ENCODE results near the gene BLZF1. TPM values are rescaled to one million over a fixed set of nuclear protein-coding genes. Genes with fewer than 3 reads are reported as not detected.
"Not testable (repeated sequence)": the region's sequence is repeated elsewhere in the genome, so short reads cannot be mapped to it uniquely, and the experiment has no call there.

Gene BLZF1
- total RNA-seq, 2 donors from 2014 or later = 20.5 to 24.4 TPM

GRCh38 chr1:169326261-169326955 lies 41.6 kb upstream of the BLZF1 start:
- Histone ChIP-seq H3K27me3 (no peaks in the 10 kb centered on the region), H3K9ac (ENCODE audit: low read depth in 2 of 2, low read length in 2 of 2) (no peak overlapping the region), H3K4me3 (no peak overlapping the region), H3K4me1 (no peaks in the 10 kb centered on the region), H3K27ac (no peak overlapping the region), H3K36me3 (no peaks in the 10 kb centered on the region), H3K9me3 (no peaks in the 10 kb centered on the region)
- DNase-seq = no peak
- no peak for TF ChIP-seq CTCF (IDR thresholded peaks at IDR 0.05)
- intact Hi-C loops (cut with DNase I) = no loop called here

GRCh38 chr1:169326956-169327268 lies 41.1 kb upstream of the BLZF1 start:
- H3K27me3 ChIP-seq = no peaks in the 10 kb centered on the region
- no peak for DNase-seq
- no peak overlapping the region for H3K9ac ChIP-seq (ENCODE audit: low read depth in 2 of 2, low read length in 2 of 2)
- intact Hi-C loops (cut with DNase I) = no loop called here
- no peaks in the 10 kb centered on the region for H3K4me1 ChIP-seq
- H3K9me3 ChIP-seq = no peaks in the 10 kb centered on the region
- H3K36me3 ChIP-seq = no peaks in the 10 kb centered on the region
- H3K27ac ChIP-seq = no peak overlapping the region
- no peak overlapping the region for H3K4me3 ChIP-seq
- TF ChIP-seq CTCF (IDR thresholded peaks at IDR 0.05) = no peak

GRCh38 chr1:169327875-169328274 lies 40.1 kb upstream of the BLZF1 start:
- Histone ChIP-seq H3K36me3 (no peaks in the 10 kb centered on the region), H3K4me1 (no peaks in the 10 kb centered on the region), H3K4me3 (no peak overlapping the region), H3K9me3 (no peaks in the 10 kb centered on the region), H3K9ac (ENCODE audit: low read depth in 2 of 2, low read length in 2 of 2) (no peak overlapping the region), H3K27ac (no peak overlapping the region), H3K27me3 (no peaks in the 10 kb centered on the region)
- DNase-seq = no peak
- no peak for TF ChIP-seq CTCF (IDR thresholded peaks at IDR 0.05)
- intact Hi-C loops (cut with DNase I) = no loop called here

- no peak overlapping the region for H3K9ac ChIP-seq (ENCODE audit: low read depth in 2 of 2, low read length in 2 of 2)
- intact Hi-C loops (cut with DNase I) = no loop called here
- no peak for DNase-seq
Measured at GRCh38 chr1:169329383-169329782, 38.6 kb upstream of the BLZF1 start.

GRCh38 chr1:169330927-169331326 lies 37.1 kb upstream of the BLZF1 start:
- no peak for DNase-seq
- Histone ChIP-seq H3K4me1 (no peaks in the 10 kb centered on the region), H3K9ac (ENCODE audit: low read depth in 2 of 2, low read length in 2 of 2) (no peak overlapping the region), H3K4me3 (no peak overlapping the region), H3K36me3 (no peaks in the 10 kb centered on the region), H3K9me3 (no peaks in the 10 kb centered on the region), H3K27me3 (no peaks in the 10 kb centered on the region), H3K27ac (no peak overlapping the region)
- TF ChIP-seq CTCF (IDR thresholded peaks at IDR 0.05) = no peak
- intact Hi-C loops (cut with DNase I) = no loop called here

More at GRCh38 chr1:169329383-169329782, 38.6 kb upstream of the BLZF1 start:
- no peaks in the 10 kb centered on the region for H3K27me3 ChIP-seq
- no peak for TF ChIP-seq CTCF (IDR thresholded peaks at IDR 0.05)
- no peak overlapping the region for H3K27ac ChIP-seq
- no peaks in the 10 kb centered on the region for H3K9me3 ChIP-seq
- H3K4me1 ChIP-seq = no peaks in the 10 kb centered on the region
- no peak overlapping the region for H3K4me3 ChIP-seq
- no peaks in the 10 kb centered on the region for H3K36me3 ChIP-seq

- H3K9ac ChIP-seq (ENCODE audit: low read depth in 2 of 2, low read length in 2 of 2); H3K9me3 ChIP-seq; DNase-seq; H3K36me3 ChIP-seq; H3K27ac ChIP-seq; intact Hi-C loops (cut with DNase I); H3K27me3 ChIP-seq; H3K4me1 ChIP-seq; H3K4me3 ChIP-seq: not testable (repeated sequence)
Measured at GRCh38 chr1:169334727-169335126, 33.3 kb upstream of the BLZF1 start.

- H3K4me1 ChIP-seq; H3K9me3 ChIP-seq; DNase-seq; H3K27me3 ChIP-seq; H3K27ac ChIP-seq; H3K9ac ChIP-seq (ENCODE audit: low read depth in 2 of 2, low read length in 2 of 2); H3K36me3 ChIP-seq; intact Hi-C loops (cut with DNase I); H3K4me3 ChIP-seq: not testable (repeated sequence)
Measured at GRCh38 chr1:169336947-169337715, 30.9 kb upstream of the BLZF1 start.
